Calu3 (cell line): ENCODE data around the gene PLXNA4. TPM values are rescaled to one million over a fixed set of nuclear protein-coding genes. Genes with fewer than 3 reads are reported as not detected.

Experiments used
- BruUV-seq: library from RNA; stranded (reverse); fragments of 400-500 nt; replicated peaks from 2 replicates; lab custom pipeline; 2021; lab: Mats Ljungman, UMichigan
- CTCF ChIA-PET: fragments of 300-600 bp; sonication (Branson Sonifier 250); formaldehyde crosslinking; loops from one replicate; lab custom pipeline; 2022; ENCODE audit warnings: antibody characterized with exemption; lab: Charles Lee
- DNase-seq: peaks from one replicate; pipeline ENCODE4 v3.0.0; 2022
- H3K27ac Mint-ChIP-seq: one replicate; pipeline ENCODE4 v1.8.0; 2022; ENCODE audit warnings: mixed read lengths; ENCODE audit not compliant: unreplicated experiment
- H3K27me3 Mint-ChIP-seq: one replicate; pipeline ENCODE4 v1.8.0; 2022; ENCODE audit warnings: mixed read lengths; ENCODE audit not compliant: unreplicated experiment
- H3K36me3 Mint-ChIP-seq: one replicate; pipeline ENCODE4 v1.8.0; 2022; ENCODE audit warnings: mild to moderate bottlenecking, moderate library complexity, mixed read lengths; ENCODE audit not compliant: insufficient read depth, unreplicated experiment
- H3K4me1 Mint-ChIP-seq: one replicate; pipeline ENCODE4 v1.8.0; 2022; ENCODE audit warnings: mild to moderate bottlenecking, low read depth, mixed read lengths; ENCODE audit not compliant: unreplicated experiment
- H3K4me3 Mint-ChIP-seq: one replicate; pipeline ENCODE4 v1.8.0; 2022; ENCODE audit warnings: mild to moderate bottlenecking, low read depth, moderate library complexity, mixed read lengths; ENCODE audit not compliant: unreplicated experiment
- H3K9me3 Mint-ChIP-seq: one replicate; pipeline ENCODE4 v1.8.0; 2022; ENCODE audit warnings: low read depth, mixed read lengths; ENCODE audit not compliant: unreplicated experiment
- CTCF ChIP-seq: fragments of 200-600 bp; IDR thresholded peaks from one replicate; pipeline ENCODE4 v1.8.0; 2022; ENCODE audit warnings: antibody characterized with exemption; ENCODE audit not compliant: unreplicated experiment
- intact Hi-C: fragments of 100-400 bp; cut with micrococcal nuclease; formaldehyde crosslinking; loops from one replicate; pipeline ENCODE4 v1.10.0; 2022; ENCODE audit not compliant: unreplicated experiment
- total RNA-seq: library from RNA; stranded (reverse); gene quantifications from 2 replicates; pipeline ENCODE4 v1.2.3, GENCODE V29; 2022

Gene PLXNA4
- total RNA-seq, 1 experiment from 2014 or later: not detected

DNA sequence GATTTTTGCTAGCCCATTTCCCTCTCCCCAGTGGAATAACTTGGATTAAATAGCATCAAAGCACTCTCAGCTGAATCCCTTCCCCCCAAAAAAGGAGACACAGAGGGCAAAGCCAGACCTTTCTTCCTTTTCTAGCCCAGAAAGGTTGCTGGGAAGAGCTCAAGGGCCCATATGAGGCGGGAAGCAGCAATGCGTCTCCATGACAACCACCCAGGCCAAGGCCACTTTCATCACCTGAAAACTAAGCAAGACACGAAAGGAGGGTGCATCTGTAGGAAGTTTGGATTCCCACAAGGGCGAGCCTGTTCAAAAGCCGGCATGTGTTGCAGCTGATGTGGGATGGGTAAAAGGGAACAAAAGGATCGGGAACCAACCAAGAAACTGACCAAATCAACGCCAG is 229.1 kb downstream of the PLXNA4 start:
- Mint-ChIP-seq H3K4me1 (no peaks in the 10 kb centered on the region), H3K36me3 (no peaks in the 10 kb centered on the region), H3K4me3 (no peak overlapping the region), H3K27me3 (peaks cover 95% of the 10 kb centered on the region), H3K9me3 (no peaks in the 10 kb centered on the region), H3K27ac (no peak overlapping the region)
- no TSS peak for BruUV-seq
- intact Hi-C loops: no loop called here
- CTCF ChIA-PET: no interaction called here
- no peak for TF ChIP-seq CTCF
- no peak for DNase-seq

DNA sequence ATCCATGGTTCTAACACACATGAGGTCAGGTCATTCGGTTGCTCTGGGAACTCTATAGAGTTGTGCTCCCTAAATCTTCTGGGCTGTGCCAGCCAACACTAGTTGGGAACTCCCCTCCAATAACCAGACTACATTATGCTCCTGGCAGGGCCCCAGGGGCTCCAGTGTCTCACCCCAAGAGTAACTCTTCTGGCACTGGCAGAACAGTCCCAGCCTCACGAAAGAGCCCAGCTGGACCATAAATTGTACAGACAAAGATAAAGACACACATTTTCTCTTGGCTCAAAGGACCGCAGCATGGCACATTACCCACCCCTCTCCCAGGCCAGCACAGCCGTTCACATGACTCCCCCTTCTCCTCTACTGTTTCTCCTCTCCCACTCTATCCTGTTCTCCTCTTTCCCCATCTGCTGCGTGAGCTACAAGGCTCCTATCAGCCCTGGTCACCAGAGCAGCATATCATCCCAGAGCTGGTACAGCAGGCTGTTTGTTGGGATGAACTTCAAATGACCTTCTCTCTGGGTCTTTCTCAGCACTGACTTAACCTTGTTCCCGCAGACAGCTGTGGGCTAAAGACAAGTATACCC is 230.6 kb downstream of the PLXNA4 start:
- CTCF ChIA-PET: no interaction called here
- H3K27me3 Mint-ChIP-seq: peaks cover 80% of the 10 kb centered on the region
- H3K27ac Mint-ChIP-seq: no peak overlapping the region
- BruUV-seq: no TSS peak
- no peak for DNase-seq
- H3K4me1 Mint-ChIP-seq: no peaks in the 10 kb centered on the region
- H3K9me3 Mint-ChIP-seq: no peaks in the 10 kb centered on the region
- TF ChIP-seq CTCF: no peak
- intact Hi-C loops: no loop called here
- H3K36me3 Mint-ChIP-seq: no peaks in the 10 kb centered on the region
- no peak overlapping the region for H3K4me3 Mint-ChIP-seq

GRCh38 chr7:132345030-132345429 is 231.2 kb downstream of the PLXNA4 start:
- intact Hi-C loops: no loop called here
- TF ChIP-seq CTCF: no peak
- no TSS peak for BruUV-seq
- peaks cover 74% of the 10 kb centered on the region for H3K27me3 Mint-ChIP-seq
- H3K4me1 Mint-ChIP-seq: no peaks in the 10 kb centered on the region
- no peak overlapping the region for H3K4me3 Mint-ChIP-seq
- CTCF ChIA-PET: no interaction called here
- no peak overlapping the region for H3K27ac Mint-ChIP-seq
- H3K36me3 Mint-ChIP-seq: no peaks in the 10 kb centered on the region
- no peaks in the 10 kb centered on the region for H3K9me3 Mint-ChIP-seq
- no peak for DNase-seq

GRCh38 chr7:132343199-132343598 is 233.1 kb downstream of the PLXNA4 start:
- no TSS peak for BruUV-seq
- Mint-ChIP-seq H3K4me1 (no peaks in the 10 kb centered on the region), H3K36me3 (no peaks in the 10 kb centered on the region), H3K27ac (no peak overlapping the region), H3K9me3 (no peaks in the 10 kb centered on the region), H3K4me3 (no peak overlapping the region), H3K27me3 (peaks cover 59% of the 10 kb centered on the region)
- intact Hi-C loops: no loop called here
- no peak for TF ChIP-seq CTCF
- CTCF ChIA-PET: interaction anchor here (1.2 kb wide), 1 partner anchor 30 kb away, joined by 4 read pairs; no protein-coding TSS in a partner anchor
- DNase-seq: no peak
